Stimulated activated CD4-positive, alpha-beta T cell treated with anti-CD3 and anti-CD28 coated beads, Interleukin-4, amount 100 ng/mL, for 48 hours (primary cell): ENCODE data around the gene ACLY.
"Not testable (repeated sequence)": the region's sequence is repeated elsewhere in the genome, so short reads cannot be mapped to it uniquely, and the experiment has no call there.

Experiments used
- DNase-seq, 2 donors: peaks; one replicate each; pipeline ENCODE4 v3.0.0-alpha.2; 2020; ENCODE audit warnings: low read depth in 2 of 2

Gene ACLY

GRCh38 chr17:41835214-41835799 is 83.4 kb downstream of the ACLY start:
- no peak for DNase-seq

GRCh38 chr17:41829961-41830360 is 88.8 kb downstream of the ACLY start:
- DNase-seq: not testable (repeated sequence)

- no peak for DNase-seq
These were observed 93.4 kb downstream of the ACLY start for GRCh38 chr17:41825175-41825845.

GRCh38 chr17:41824086-41824485 is 94.7 kb downstream of the ACLY start:
- DNase-seq: no peak

- no peak for DNase-seq
These were observed 95.2 kb downstream of the ACLY start for GRCh38 chr17:41823580-41823979.

- no peak for DNase-seq
These were observed 95.6 kb downstream of the ACLY start for GRCh38 chr17:41823141-41823524.

GRCh38 chr17:41822216-41823140 is 96.3 kb downstream of the ACLY start:
- DNase-seq: no peak

- DNase-seq: no peak
These were observed 97.0 kb downstream of the ACLY start for GRCh38 chr17:41821776-41822175.

- no peak for DNase-seq
These were observed 100.7 kb downstream of the ACLY start for GRCh38 chr17:41818024-41818423.
